Astrocyte (in vitro differentiated cells and primary cell): ENCODE results near the gene PDPK1. TPM values are rescaled to one million over a fixed set of nuclear protein-coding genes. Genes with fewer than 3 reads are reported as not detected.

ENCODE experiments used
- DNase-seq: peaks from one replicate; pipeline ENCODE4 v3.0.0-alpha.2; 2010; ENCODE audit warnings: low read depth
- FAIRE-seq: peaks from 2 replicates; lab custom pipeline; 2011; peaks lifted over from hg19 to GRCh38; lab: Jason Lieb, UNC
- H2AFZ ChIP-seq: 2 replicates; pipeline ENCODE4 v1.6.0; 2012; ENCODE audit warnings: low read depth, low read length, inconsistent platforms
- H3K27ac ChIP-seq: 2 replicates; pipeline ENCODE4 v1.5.1; 2011; ENCODE audit warnings: low read depth, low read length, inconsistent platforms
- H3K27me3 ChIP-seq: 2 replicates; pipeline ENCODE4 v1.6.0; 2011; ENCODE audit warnings: low read length, inconsistent platforms; ENCODE audit not compliant: insufficient read depth
- H3K36me3 ChIP-seq: 2 replicates; pipeline ENCODE4 v1.5.1; 2011; ENCODE audit warnings: low read length, inconsistent platforms; ENCODE audit not compliant: insufficient read depth
- H3K4me1 ChIP-seq: 2 replicates; pipeline ENCODE4 v1.5.1; 2011; ENCODE audit warnings: low read length, inconsistent platforms; ENCODE audit not compliant: insufficient read depth
- H3K4me2 ChIP-seq: 2 replicates; pipeline ENCODE4 v1.6.0; 2012; ENCODE audit warnings: low read length, inconsistent platforms
- H3K4me3 ChIP-seq: 2 replicates; pipeline ENCODE4 v1.5.1; 2011; ENCODE audit warnings: low read depth, mild to moderate bottlenecking, low read length, inconsistent platforms; ENCODE audit not compliant: insufficient read depth
- H3K79me2 ChIP-seq: 2 replicates; pipeline ENCODE4 v1.6.0; 2012; ENCODE audit warnings: mild to moderate bottlenecking, low read length, inconsistent platforms; ENCODE audit not compliant: insufficient read depth
- H3K9ac ChIP-seq: 2 replicates; pipeline ENCODE4 v1.6.0; 2012; ENCODE audit warnings: mild to moderate bottlenecking, low read length, inconsistent platforms
- H3K9me3 ChIP-seq: 2 replicates; pipeline ENCODE4 v1.5.1; 2012; ENCODE audit warnings: low read depth, mild to moderate bottlenecking, low read length, inconsistent platforms; ENCODE audit not compliant: insufficient read depth
- H4K20me1 ChIP-seq: 2 replicates; pipeline ENCODE4 v1.6.0; 2012; ENCODE audit warnings: low read length, inconsistent platforms; ENCODE audit not compliant: insufficient read depth
- H3K27ac Mint-ChIP-seq: one replicate; pipeline ENCODE4 v1.8.0; 2021; ENCODE audit warnings: mild to moderate bottlenecking, mixed read lengths; ENCODE audit not compliant: unreplicated experiment
- H3K27me3 Mint-ChIP-seq: one replicate; pipeline ENCODE4 v1.8.0; 2021; ENCODE audit warnings: low read depth, mixed read lengths; ENCODE audit not compliant: unreplicated experiment
- H3K36me3 Mint-ChIP-seq: one replicate; pipeline ENCODE4 v1.8.0; 2021; ENCODE audit warnings: low read depth, mixed read lengths; ENCODE audit not compliant: unreplicated experiment
- H3K4me1 Mint-ChIP-seq: one replicate; pipeline ENCODE4 v1.8.0; 2021; ENCODE audit warnings: low read depth, mixed read lengths; ENCODE audit not compliant: unreplicated experiment
- H3K4me3 Mint-ChIP-seq: one replicate; pipeline ENCODE4 v1.8.0; 2021; ENCODE audit warnings: mild to moderate bottlenecking, moderate library complexity, mixed read lengths; ENCODE audit not compliant: unreplicated experiment
- H3K9me3 Mint-ChIP-seq: one replicate; pipeline ENCODE4 v1.8.0; 2021; ENCODE audit warnings: mild to moderate bottlenecking, mixed read lengths; ENCODE audit not compliant: unreplicated experiment
- EZH2 ChIP-seq: IDR thresholded peaks from 2 replicates; pipeline ENCODE4 v1.6.1; 2012; ENCODE audit warnings: mild to moderate bottlenecking, low read length, inconsistent platforms; ENCODE audit not compliant: insufficient read depth
- total RNA-seq: library from RNA; stranded (reverse); gene quantifications from 2 replicates; pipeline ENCODE4 v1.2.1, GENCODE V29; 2021
- TF ChIP-seq, protein P1 (sequence below): IDR thresholded peaks from 2 replicates; pipeline ENCODE4 v1.5.1; 2011; ENCODE audit warnings: low read depth, mild to moderate bottlenecking, inconsistent platforms, low read length, moderate library complexity; ENCODE audit not compliant: insufficient read depth

The PDPK1 gene
- total RNA-seq, 1 donor from 2014 or later, result 48.1 TPM

DNA sequence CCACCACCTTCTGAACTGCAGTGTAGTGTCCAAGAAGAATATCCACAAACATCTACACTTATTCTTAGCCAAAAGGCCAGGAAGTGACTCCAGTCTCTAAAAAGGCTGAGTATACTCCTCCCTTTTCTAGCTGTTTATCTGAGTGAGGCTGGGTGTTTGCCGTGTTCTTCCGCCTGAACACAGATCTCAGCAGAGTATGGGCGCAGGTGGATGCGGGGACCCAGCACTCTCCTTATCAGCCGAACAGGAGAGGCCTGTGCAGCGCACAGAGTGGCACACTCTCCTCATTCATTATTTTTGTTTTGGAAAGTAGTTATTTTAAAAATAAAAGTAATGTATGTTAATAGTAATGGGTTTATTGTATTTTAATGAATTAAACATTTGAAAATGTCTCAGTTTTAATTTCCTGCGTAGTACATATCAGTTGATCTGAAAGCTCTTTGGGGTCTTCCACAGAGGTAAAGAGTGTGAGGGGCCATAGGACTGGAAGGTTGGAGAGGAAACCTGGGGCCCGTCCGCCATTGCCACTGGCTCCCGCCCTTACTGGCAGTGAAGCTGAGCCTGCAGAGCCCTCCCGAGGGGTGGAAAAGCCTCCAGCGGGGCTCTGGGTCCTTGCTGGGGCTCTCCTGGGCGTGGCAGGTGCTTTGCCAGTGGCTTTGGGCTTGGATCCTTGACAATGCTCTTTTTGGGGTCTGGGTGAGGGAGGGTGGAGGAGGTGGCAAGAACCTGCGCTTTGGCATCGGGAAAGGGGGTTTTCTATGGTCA lies 53.8 kb downstream of the PDPK1 start:
- Histone ChIP-seq H2AFZ (no peak overlapping the region), H3K4me1 (no peaks in the 10 kb centered on the region), H3K36me3 (peaks cover 6% of the 10 kb centered on the region), H3K79me2 (peaks cover 32% of the 10 kb centered on the region), H3K4me3 (no peak overlapping the region), H3K4me2 (no peak overlapping the region), H3K9ac (no peak overlapping the region), H4K20me1 (peaks cover 69% of the 10 kb centered on the region), H3K9me3 (no peaks in the 10 kb centered on the region), H3K27ac (no peak overlapping the region), H3K27me3 (no peaks in the 10 kb centered on the region)
- Mint-ChIP-seq H3K9me3 (no peaks in the 10 kb centered on the region), H3K36me3 (peaks cover 9% of the 10 kb centered on the region), H3K4me1 (peaks cover 3% of the 10 kb centered on the region), H3K27ac (no peak overlapping the region), H3K27me3 (no peaks in the 10 kb centered on the region), H3K4me3 (no peak overlapping the region)
- TF ChIP-seq, protein P1, sequence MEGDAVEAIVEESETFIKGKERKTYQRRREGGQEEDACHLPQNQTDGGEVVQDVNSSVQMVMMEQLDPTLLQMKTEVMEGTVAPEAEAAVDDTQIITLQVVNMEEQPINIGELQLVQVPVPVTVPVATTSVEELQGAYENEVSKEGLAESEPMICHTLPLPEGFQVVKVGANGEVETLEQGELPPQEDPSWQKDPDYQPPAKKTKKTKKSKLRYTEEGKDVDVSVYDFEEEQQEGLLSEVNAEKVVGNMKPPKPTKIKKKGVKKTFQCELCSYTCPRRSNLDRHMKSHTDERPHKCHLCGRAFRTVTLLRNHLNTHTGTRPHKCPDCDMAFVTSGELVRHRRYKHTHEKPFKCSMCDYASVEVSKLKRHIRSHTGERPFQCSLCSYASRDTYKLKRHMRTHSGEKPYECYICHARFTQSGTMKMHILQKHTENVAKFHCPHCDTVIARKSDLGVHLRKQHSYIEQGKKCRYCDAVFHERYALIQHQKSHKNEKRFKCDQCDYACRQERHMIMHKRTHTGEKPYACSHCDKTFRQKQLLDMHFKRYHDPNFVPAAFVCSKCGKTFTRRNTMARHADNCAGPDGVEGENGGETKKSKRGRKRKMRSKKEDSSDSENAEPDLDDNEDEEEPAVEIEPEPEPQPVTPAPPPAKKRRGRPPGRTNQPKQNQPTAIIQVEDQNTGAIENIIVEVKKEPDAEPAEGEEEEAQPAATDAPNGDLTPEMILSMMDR, result no peak
- no peak for TF ChIP-seq EZH2
- DNase-seq, result no peak
- no peak for FAIRE-seq

DNA sequence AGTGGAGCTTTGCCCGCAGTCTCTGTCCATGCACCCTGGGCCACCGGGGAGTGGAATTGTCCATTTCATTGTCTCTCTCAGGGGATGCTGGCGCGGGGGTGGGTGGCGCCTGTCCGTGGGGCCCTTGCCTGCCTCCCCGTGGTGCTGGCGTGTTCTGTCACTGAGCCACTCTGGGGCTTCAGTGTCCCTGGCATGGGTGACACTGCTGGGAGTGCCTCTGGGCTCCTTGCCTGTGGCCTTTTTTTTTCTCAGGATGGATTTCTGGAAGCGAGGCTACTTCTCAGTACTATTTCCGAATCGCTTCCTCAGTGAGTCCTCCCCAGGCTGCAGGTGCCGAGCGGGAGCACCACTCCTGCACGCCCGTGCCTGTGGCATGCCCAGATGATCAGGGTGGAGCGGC lies 55.0 kb downstream of the PDPK1 start:
- Histone ChIP-seq H4K20me1 (peaks cover 61% of the 10 kb centered on the region), H3K36me3 (peaks cover 9% of the 10 kb centered on the region), H3K27ac (no peak overlapping the region), H3K9me3 (no peaks in the 10 kb centered on the region), H2AFZ (no peak overlapping the region), H3K79me2 (peaks cover 32% of the 10 kb centered on the region), H3K4me2 (no peak overlapping the region), H3K4me3 (no peak overlapping the region), H3K9ac (no peak overlapping the region), H3K27me3 (no peaks in the 10 kb centered on the region), H3K4me1 (no peaks in the 10 kb centered on the region)
- no peak for DNase-seq
- Mint-ChIP-seq H3K27me3 (no peaks in the 10 kb centered on the region), H3K4me3 (no peak overlapping the region), H3K36me3 (peaks cover 8% of the 10 kb centered on the region), H3K9me3 (no peaks in the 10 kb centered on the region), H3K27ac (no peak overlapping the region), H3K4me1 (peaks cover 3% of the 10 kb centered on the region)
- TF ChIP-seq EZH2, result no peak
- TF ChIP-seq, protein P1, result no peak
- FAIRE-seq, result no peak
